Psoas muscle (tissue), 8 donors: ENCODE data around the gene LTV1. TPM values are rescaled to one million over a fixed set of nuclear protein-coding genes. Genes with fewer than 3 reads are reported as not detected.

Source experiments
- ATAC-seq, 4 donors: fragments of 200-7000 bp; cut with Tn5 transposase; one replicate each; pipeline ENCODE4 v1.9.1; 2020; ENCODE audit warnings: moderate library complexity in 3 of 4, mild to moderate bottlenecking in 2 of 4
- DNase-seq, 2 donors: peaks; one replicate each; pipeline ENCODE4 v3.0.0-alpha.2; 2020
- H3K27ac ChIP-seq: fragments of 200-600 bp; one replicate; pipeline ENCODE4 v1.8.0; 2022
- H3K27me3 ChIP-seq, 3 donors: fragments of 200-600 bp in 1 of 3; one replicate each; pipeline versions ENCODE4 v1.6.1 to v1.8.0; 2013 to 2022; ENCODE audit warnings: low read length in 2 of 3, mild to moderate bottlenecking in 2 of 3, moderate library complexity in 1 of 3; ENCODE audit not compliant: insufficient read depth in 3 of 3
- H3K36me3 ChIP-seq, 2 donors: fragments of 200-600 bp in 1 of 2; one replicate each; pipeline versions ENCODE4 v1.6.1 to v1.8.0; 2013 to 2022; ENCODE audit warnings: low read depth in 1 of 2, mild to moderate bottlenecking in 1 of 2, moderate library complexity in 1 of 2; ENCODE audit not compliant: insufficient read depth in 1 of 2
- H3K4me1 ChIP-seq: fragments of 200-600 bp; one replicate; pipeline ENCODE4 v1.8.0; 2022
- H3K4me3 ChIP-seq: fragments of 200-600 bp; one replicate; pipeline ENCODE4 v1.8.0; 2022; ENCODE audit warnings: mild to moderate bottlenecking
- H3K9me3 ChIP-seq: fragments of 200-600 bp; one replicate; pipeline ENCODE4 v1.8.0; 2022
- CTCF ChIP-seq: fragments of 200-600 bp; IDR thresholded peaks from one replicate; pipeline ENCODE4 v1.8.0; 2022; ENCODE audit warnings: antibody characterized with exemption
- WGBS, 3 donors: extraction: QIAGEN DNeasy Blood & Tissue Kit; methylation state at CpG; one replicate each; pipeline versions ENCODE4 v1.1.6 to v1.1.7; 2013; 5-methylcytosine and 5-hydroxymethylcytosine counted together
- intact Hi-C, 2 donors: fragments of 100-400 bp; cut with DNase I; formaldehyde crosslinking; loops; one replicate each; pipeline versions ENCODE4 v1.11.0 to v1.14.2; 2022
- polyA plus RNA-seq, 3 donors: library from polyadenylated mRNA; stranded (reverse); fragments of 200-250 nt; gene quantifications; one replicate each; pipeline ENCODE4 v1.2.3, GENCODE V29; 2013
- total RNA-seq, 4 donors: library from RNA; stranded (reverse); fragmentation: NEBNext Ultra II Directional in 2 of 4; extraction: Animal tissue kit (Norgen Biotek cat#: 25700) in 2 of 4; gene quantifications; one replicate each; pipeline versions ENCODE4 v1.2.1 to v1.2.4, GENCODE V29; 2021 to 2023
- donor health status: healthy with polysubstance abuse.
- donor health status: DM: no; HTN: no; CAD: no; lungs with moderate emphysema.
- donor health status: Bipolar disorder and iron deficiency.
- donor health status: healthy.
- donor health status: DM: yes; HTN: yes; CAD: no.
- donor health status: DM: no; HTN: no; CAD: no.
- donor health status: DM: no; HTN: no; CAD: no.
- donor health status: DM: yes; HTN: yes; CAD: no.

LTV1 gene
- total and polyA plus RNA-seq, 7 donors: 19.1 to 57.1 (median 35.4) TPM

GRCh38 chr6:143803769-143804568, 39.2 kb upstream of the LTV1 start:
- H3K27ac ChIP-seq: no peak overlapping the region
- no peaks in the 10 kb centered on the region for H3K27me3 ChIP-seq
- no peak for ATAC-seq
- no peak overlapping the region for H3K4me3 ChIP-seq
- 79 to 90% (median 86%) methylated on average over 9 of the region's 9 CpGs for WGBS, 3 donors
- no peak for DNase-seq
- peaks cover 2 to 15% of the 10 kb centered on the region in 2 donors for H3K36me3 ChIP-seq
- intact Hi-C loops: no loop called here
- TF ChIP-seq CTCF: no peak
- no peaks in the 10 kb centered on the region for H3K4me1 ChIP-seq
- no peaks in the 10 kb centered on the region for H3K9me3 ChIP-seq

GRCh38 chr6:143804835-143805239, 38.3 kb upstream of the LTV1 start:
- TF ChIP-seq CTCF: no peak
- 52 to 62% (median 59%) methylated on average over 4 of the region's 4 CpGs for WGBS, 3 donors
- Histone ChIP-seq H3K27me3 (no peaks in the 10 kb centered on the region), H3K27ac (no peak overlapping the region), H3K9me3 (no peaks in the 10 kb centered on the region), H3K36me3 (peaks cover 2 to 18% of the 10 kb centered on the region in 2 donors), H3K4me3 (no peak overlapping the region), H3K4me1 (no peaks in the 10 kb centered on the region)
- intact Hi-C loops: no loop called here
- DNase-seq (no peak), ATAC-seq (no peak)

- WGBS, 3 donors: 90 to 96% (median 92%) methylated on average over 8 of the region's 8 CpGs
- DNase-seq: no peak
- ATAC-seq: no peak
- H3K9me3 ChIP-seq: no peaks in the 10 kb centered on the region
- no peak for TF ChIP-seq CTCF
- intact Hi-C loops: no loop called here
- H3K4me3 ChIP-seq: no peak overlapping the region
- no peak overlapping the region for H3K27ac ChIP-seq
- H3K4me1 ChIP-seq: no peaks in the 10 kb centered on the region
- H3K36me3 ChIP-seq: peaks cover 0 to 18% of the 10 kb centered on the region in 2 donors
- no peaks in the 10 kb centered on the region for H3K27me3 ChIP-seq
These were observed 36.6 kb upstream of the LTV1 start for GRCh38 chr6:143806282-143807102.

GRCh38 chr6:143807103-143807772, 35.9 kb upstream of the LTV1 start:
- TF ChIP-seq CTCF: no peak
- Histone ChIP-seq H3K27ac (no peak overlapping the region), H3K27me3 (no peaks in the 10 kb centered on the region), H3K9me3 (no peaks in the 10 kb centered on the region), H3K4me3 (no peak overlapping the region), H3K36me3 (peaks cover 0 to 18% of the 10 kb centered on the region in 2 donors), H3K4me1 (no peaks in the 10 kb centered on the region)
- 94 to 95% (median 95%) methylated on average over 6 of the region's 6 CpGs for WGBS, 3 donors
- intact Hi-C loops: no loop called here
- ATAC-seq: no peak
- no peak for DNase-seq
